ENCODE measurements around the gene RTN4R.
"Not testable (repeated sequence)": the region's sequence is repeated elsewhere in the genome, so short reads cannot be mapped to it uniquely, and the experiment has no call there.

The RTN4R gene

GRCh38 chr22:20272700-20273099 is 4.6 kb upstream of the RTN4R start:
- TF ChIP-seq, protein P1, sequence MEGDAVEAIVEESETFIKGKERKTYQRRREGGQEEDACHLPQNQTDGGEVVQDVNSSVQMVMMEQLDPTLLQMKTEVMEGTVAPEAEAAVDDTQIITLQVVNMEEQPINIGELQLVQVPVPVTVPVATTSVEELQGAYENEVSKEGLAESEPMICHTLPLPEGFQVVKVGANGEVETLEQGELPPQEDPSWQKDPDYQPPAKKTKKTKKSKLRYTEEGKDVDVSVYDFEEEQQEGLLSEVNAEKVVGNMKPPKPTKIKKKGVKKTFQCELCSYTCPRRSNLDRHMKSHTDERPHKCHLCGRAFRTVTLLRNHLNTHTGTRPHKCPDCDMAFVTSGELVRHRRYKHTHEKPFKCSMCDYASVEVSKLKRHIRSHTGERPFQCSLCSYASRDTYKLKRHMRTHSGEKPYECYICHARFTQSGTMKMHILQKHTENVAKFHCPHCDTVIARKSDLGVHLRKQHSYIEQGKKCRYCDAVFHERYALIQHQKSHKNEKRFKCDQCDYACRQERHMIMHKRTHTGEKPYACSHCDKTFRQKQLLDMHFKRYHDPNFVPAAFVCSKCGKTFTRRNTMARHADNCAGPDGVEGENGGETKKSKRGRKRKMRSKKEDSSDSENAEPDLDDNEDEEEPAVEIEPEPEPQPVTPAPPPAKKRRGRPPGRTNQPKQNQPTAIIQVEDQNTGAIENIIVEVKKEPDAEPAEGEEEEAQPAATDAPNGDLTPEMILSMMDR (IDR thresholded peaks at IDR 0.05; ENCODE audit: borderline replicate concordance, control extremely low read depth, extremely low read depth, insufficient read depth, missing control alignments): no peak
- in situ Hi-C loops (cut with MboI; ENCODE audit: low sequenced_read_pairs, unreplicated experiment): no loop called here
- no peak for DNase-seq (ENCODE audit: low spot score)

- no peak for DNase-seq (ENCODE audit: low spot score)
- TF ChIP-seq, protein P1 (IDR thresholded peaks at IDR 0.05; ENCODE audit: borderline replicate concordance, control extremely low read depth, extremely low read depth, insufficient read depth, missing control alignments): no peak
- in situ Hi-C loops (cut with MboI; ENCODE audit: low sequenced_read_pairs, unreplicated experiment): no loop called here
Observed at GRCh38 chr22:20272174-20272573, 4.1 kb upstream of the RTN4R start.

- no peak for DNase-seq (ENCODE audit: low spot score)
- TF ChIP-seq, protein P1 (IDR thresholded peaks at IDR 0.05; ENCODE audit: borderline replicate concordance, control extremely low read depth, extremely low read depth, insufficient read depth, missing control alignments): no peak
- in situ Hi-C loops (cut with MboI; ENCODE audit: low sequenced_read_pairs, unreplicated experiment): no loop called here
Observed at GRCh38 chr22:20271114-20271994, 3.2 kb upstream of the RTN4R start.

DNA sequence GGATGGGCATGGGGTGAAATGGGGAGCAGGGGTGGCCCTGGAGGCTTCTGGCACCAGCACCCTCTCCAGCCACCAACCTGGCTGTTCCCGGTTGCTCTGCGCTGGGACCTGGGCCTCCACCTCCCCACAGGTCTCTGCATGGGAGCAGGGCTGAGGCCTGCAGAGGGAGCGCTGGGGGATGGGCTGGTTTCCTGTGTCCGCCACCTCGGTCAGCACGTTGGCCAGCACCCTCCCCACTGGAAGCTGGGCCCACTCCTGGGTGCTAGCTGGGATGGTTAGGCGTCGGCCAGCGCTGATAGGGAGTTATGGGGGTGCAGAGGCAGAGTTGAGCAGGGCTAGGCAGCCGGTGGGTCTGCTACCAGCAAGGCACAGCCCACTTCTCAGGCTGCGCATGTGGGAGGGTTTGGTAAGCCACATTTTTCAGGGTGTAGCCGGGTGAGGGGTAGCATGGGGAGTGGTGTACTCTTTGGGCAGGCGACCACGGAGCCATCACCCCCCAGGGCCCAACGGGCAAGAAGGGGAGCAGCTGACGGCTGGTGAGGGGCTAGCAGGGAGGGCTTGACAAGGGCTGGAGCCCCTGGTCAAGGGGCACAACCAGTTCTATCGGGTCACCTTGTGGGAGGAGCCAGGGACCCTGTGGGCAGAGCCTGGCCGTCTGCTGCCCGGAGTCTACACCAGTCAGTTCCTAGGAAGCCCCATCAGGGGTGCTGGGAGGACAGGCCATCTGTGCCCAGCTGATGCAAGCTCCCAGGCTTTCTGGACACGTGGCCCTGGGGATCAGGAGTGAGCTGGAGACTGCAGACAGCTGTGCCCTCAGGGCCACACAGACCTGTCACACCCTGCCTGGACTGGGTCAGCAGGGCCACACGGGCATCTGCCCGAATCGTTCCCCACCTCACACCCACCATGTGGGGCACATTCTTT is 2.3 kb upstream of the RTN4R start:
- in situ Hi-C loops (cut with MboI; ENCODE audit: low sequenced_read_pairs, unreplicated experiment); DNase-seq (ENCODE audit: low spot score): not testable (repeated sequence)

DNA sequence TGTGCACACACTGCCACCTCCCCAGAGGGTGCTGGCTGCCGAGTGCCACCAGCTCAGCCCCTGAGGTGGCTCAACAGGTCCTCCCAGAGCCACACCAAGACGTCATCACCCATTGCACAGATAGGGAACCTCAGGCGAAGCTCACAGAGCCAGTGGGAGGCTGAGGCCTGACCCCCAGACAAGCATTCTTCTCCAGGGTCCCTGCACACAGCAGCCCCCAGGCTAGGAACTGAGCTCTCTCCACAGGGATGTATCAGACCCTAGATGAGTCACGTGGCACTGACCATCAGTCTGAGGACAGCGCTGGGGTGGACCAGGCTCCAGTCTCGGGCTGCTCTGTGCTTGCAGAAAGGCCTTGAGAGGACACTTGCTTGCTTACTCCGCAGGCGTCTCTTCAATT is 1.6 kb upstream of the RTN4R start:
- DNase-seq (ENCODE audit: low spot score); in situ Hi-C loops (cut with MboI; ENCODE audit: low sequenced_read_pairs, unreplicated experiment): not testable (repeated sequence)

DNA sequence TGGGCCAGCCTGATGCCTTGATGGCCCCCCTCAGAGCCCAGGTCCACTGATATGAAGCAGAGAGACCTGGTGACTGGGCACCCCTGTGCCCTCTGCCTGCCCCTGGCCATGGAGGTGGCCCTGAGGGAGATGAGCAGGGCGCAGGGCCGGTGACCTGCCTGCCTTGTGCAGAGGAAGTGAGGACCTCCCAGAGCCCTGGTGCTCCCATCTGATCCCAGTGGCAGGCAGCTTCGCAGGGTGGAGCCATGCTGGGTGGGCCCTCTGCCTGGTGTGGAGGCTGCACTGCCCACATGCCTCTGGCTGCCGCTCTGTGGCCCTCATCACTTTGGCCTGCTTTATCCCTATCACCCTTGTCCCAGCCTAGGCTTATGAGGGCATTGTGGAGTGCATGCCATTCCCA is 1.1 kb upstream of the RTN4R start:
- in situ Hi-C loops (cut with MboI; ENCODE audit: low sequenced_read_pairs, unreplicated experiment); DNase-seq (ENCODE audit: low spot score): not testable (repeated sequence)

DNA sequence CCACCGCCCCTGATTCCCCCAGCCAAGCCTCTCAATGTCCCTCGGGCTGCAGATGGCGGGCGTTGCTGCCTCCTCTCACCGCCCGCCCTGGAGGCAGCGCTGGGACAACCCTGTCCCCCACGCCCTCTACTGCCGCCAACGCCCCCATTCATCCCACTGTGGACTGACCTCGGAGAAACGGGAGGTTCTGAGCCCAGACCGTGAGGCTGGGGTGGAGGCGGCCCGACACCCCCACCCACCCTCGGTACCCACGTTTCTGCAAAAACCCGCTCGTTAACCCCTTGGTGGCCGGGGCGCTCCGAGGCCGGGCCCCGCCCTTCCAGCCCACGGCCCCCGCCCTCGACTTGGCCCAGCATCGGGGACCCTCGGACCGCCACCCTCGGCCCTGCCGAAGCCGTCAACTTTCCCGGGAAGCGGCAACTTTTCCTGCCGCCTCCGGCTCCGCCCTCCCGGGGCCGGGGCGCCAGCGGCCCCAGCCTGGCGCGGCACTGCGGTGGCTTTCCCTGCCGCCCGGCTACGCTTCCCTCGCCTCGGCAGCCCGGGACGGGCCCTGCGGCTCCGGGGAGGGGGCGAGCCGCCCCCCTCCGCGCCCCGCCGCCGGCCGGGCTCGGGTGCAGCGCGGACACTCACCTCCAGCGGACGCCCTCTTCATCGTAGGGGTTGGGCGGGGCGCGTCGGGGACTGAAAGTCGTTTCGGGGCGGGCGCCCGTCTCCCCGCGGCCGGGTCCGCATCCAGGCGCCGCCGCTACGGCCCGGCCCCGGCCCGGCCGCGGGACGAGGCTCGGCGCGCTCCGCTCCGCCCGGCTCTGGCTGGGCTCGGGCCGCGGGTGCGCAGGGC is 458 bp downstream of the RTN4R start:
- TF ChIP-seq, protein P1 (IDR thresholded peaks at IDR 0.05; ENCODE audit: borderline replicate concordance, control extremely low read depth, extremely low read depth, insufficient read depth, missing control alignments): no peak
- in situ Hi-C loops (cut with MboI; ENCODE audit: low sequenced_read_pairs, unreplicated experiment): no loop called here
- peak; percentile 55 for DNase-seq (ENCODE audit: low spot score)

GRCh38 chr22:20266667-20267440 is 1.3 kb downstream of the RTN4R start:
- in situ Hi-C loops (cut with MboI; ENCODE audit: low sequenced_read_pairs, unreplicated experiment); DNase-seq (ENCODE audit: low spot score): not testable (repeated sequence)

- in situ Hi-C loops (cut with MboI; ENCODE audit: low sequenced_read_pairs, unreplicated experiment); DNase-seq (ENCODE audit: low spot score): not testable (repeated sequence)
Observed at GRCh38 chr22:20265772-20266666, 2.1 kb downstream of the RTN4R start.

All from GM13976 (cell line).